Subcutaneous adipose tissue (tissue), 4 donors: ENCODE measurements around the gene DUSP14. TPM values are rescaled to one million over a fixed set of nuclear protein-coding genes. Genes with fewer than 3 reads are reported as not detected.

ENCODE experiments used
- total RNA-seq, 4 donors: library from RNA; depleted of rRNA; stranded (reverse); fragments of >200 nt; gene quantifications; one replicate each; pipeline ENCODE4 v1.1.0, GENCODE V29; 2016
- TF ChIP-seq, protein P1 (sequence below): fragments of 450-650 bp; IDR thresholded peaks from one replicate; pipeline ENCODE4 v1.5.1; 2016; ENCODE audit warnings: low read depth, mild to moderate bottlenecking, control low read depth, antibody characterized with exemption, moderate library complexity

Gene DUSP14
- total RNA-seq, 4 donors from 2014 or later: 10.8 to 23.1 (median 15.8) TPM

GRCh38 chr17:37541880-37542660, 52.4 kb downstream of the DUSP14 start:
- TF ChIP-seq, protein P1, sequence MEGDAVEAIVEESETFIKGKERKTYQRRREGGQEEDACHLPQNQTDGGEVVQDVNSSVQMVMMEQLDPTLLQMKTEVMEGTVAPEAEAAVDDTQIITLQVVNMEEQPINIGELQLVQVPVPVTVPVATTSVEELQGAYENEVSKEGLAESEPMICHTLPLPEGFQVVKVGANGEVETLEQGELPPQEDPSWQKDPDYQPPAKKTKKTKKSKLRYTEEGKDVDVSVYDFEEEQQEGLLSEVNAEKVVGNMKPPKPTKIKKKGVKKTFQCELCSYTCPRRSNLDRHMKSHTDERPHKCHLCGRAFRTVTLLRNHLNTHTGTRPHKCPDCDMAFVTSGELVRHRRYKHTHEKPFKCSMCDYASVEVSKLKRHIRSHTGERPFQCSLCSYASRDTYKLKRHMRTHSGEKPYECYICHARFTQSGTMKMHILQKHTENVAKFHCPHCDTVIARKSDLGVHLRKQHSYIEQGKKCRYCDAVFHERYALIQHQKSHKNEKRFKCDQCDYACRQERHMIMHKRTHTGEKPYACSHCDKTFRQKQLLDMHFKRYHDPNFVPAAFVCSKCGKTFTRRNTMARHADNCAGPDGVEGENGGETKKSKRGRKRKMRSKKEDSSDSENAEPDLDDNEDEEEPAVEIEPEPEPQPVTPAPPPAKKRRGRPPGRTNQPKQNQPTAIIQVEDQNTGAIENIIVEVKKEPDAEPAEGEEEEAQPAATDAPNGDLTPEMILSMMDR: no peak

- TF ChIP-seq, protein P1: no peak
These were observed 54.0 kb downstream of the DUSP14 start for GRCh38 chr17:37543637-37544052.

DNA sequence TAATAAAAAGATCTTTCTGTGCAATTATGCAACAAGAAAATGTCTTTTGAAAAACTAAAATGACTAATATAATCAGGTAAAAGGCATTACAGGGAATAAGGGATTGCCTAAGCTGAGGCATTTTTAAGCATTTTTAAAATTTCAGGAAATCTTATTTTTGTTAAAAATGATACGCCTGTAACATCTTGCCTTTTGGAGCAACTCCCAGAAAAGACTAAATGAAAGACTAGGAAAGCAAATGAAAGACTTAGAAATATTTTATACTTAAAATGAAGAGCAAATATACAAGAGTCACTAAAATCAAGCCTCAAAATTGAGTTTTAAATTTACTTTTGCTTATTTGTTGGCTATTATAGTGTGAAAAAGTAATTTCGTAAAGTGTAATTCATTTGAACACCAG, 55.8 kb downstream of the DUSP14 start:
- TF ChIP-seq, protein P1: no peak

DNA sequence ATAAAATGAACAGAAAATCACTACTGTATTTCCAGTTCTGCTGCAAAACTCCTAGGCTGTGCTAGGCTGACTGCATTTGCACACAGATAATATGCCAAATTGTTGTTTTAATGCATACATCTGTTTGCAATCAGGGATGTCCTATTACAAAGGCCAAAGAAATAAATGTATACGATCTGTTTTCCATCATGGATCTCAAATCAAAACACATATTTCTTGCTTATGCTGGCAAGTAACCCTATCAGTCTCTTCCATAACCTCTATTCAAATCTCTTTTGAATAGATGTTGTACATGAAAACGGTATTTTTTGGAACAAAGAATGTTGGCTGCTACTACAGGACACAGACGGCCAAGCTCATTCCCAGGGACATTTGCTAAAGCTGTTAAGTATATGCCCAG, 56.6 kb downstream of the DUSP14 start:
- TF ChIP-seq, protein P1: no peak

DNA sequence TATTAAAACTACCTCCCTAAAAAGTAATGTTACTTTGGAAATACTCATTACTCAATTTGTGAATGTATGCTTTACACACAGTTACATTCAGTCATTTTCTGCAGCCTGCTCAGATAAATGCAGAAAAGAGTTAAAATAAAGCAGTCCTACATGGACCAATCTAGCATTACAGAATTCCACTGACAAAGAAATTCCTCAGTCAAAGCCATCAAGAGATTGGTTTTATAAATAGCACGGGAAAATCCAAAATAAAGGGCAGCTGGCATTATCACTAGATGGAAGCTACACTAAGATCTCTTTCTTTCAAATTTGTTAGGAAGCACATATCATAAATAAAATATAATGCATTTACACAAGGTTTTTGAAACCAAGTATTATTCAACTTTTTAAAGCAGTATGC, 58.3 kb downstream of the DUSP14 start:
- TF ChIP-seq, protein P1: no peak

DNA sequence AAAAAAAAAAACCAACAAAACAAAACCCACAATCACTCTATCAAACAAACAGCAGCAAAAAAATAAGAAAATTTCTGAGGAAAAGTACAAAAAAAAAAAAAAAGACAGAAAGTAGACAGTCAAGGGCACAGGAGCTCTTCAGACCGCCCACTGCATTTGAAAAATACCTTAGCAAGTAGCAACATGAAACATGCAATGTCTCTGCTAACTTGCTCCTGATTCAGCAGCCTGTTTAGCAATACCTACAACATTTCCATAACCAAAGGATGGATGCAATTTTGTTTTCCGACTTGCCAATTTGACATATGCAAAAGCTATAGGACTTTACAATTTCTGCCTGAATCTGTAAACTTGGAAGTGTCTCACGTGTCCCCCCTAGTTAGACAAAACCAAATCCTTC, 62.1 kb downstream of the DUSP14 start:
- TF ChIP-seq, protein P1: no peak

DNA sequence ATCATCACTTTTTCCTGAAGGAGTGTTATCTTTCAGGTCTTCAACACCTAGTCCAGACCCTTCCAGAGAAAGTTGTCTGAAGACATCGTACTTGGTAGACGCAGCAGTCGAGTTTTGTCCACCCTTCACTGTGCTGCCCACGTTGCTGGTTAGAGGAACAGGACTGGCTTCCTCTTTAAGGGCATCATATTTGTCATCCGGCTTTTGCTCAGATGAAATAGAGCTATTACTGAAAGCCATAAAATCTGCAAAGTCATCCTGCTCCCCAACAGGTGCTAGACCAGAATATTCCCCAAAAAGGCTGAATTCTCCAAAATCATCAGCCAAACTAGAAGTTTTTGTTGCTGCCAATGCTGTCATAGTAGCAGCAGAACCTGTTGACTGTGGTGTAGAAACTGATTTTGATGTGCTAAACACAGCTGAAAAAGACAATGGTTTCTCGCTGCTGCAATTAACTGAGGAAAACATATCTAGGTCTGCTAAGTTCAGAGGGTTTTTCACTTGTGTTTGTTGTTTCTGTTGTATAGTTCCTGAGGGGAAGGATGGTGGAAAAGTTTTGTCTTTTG, 63.8 kb downstream of the DUSP14 start:
- TF ChIP-seq, protein P1: no peak
